Activated T-helper 17 cell treated with anti-CD3 and anti-CD28 coated beads, Interleukin-2, amount 50 U/mL, for 72 hours (primary cell): ENCODE data around the gene CPN2. TPM values are rescaled to one million over a fixed set of nuclear protein-coding genes. Genes with fewer than 3 reads are reported as not detected.
A peak's percentile ranks its signal among the peaks of the same experiment; 100 is the strongest.

Experiments used
- ATAC-seq: fragments of 150-1000 bp; cut with Tn5 transposase; replicated peaks from 2 replicates; pipeline ENCODE4 v1.10.0; 2021; ENCODE audit warnings: mild to moderate bottlenecking, moderate library complexity
- H3K27ac Mint-ChIP-seq: one replicate; pipeline ENCODE4 v1.8.0; 2022; ENCODE audit warnings: mixed read lengths
- H3K27me3 Mint-ChIP-seq: one replicate; pipeline ENCODE4 v1.8.0; 2022; ENCODE audit warnings: mixed read lengths
- H3K36me3 Mint-ChIP-seq: one replicate; pipeline ENCODE4 v1.8.0; 2022; ENCODE audit warnings: low read depth, mild to moderate bottlenecking, mixed read lengths
- H3K4me1 Mint-ChIP-seq: one replicate; pipeline ENCODE4 v1.8.0; 2022; ENCODE audit warnings: mixed read lengths
- H3K4me3 Mint-ChIP-seq: one replicate; pipeline ENCODE4 v1.8.0; 2022; ENCODE audit warnings: mild to moderate bottlenecking, mixed read lengths
- H3K9me3 Mint-ChIP-seq: one replicate; pipeline ENCODE4 v1.8.0; 2022; ENCODE audit warnings: mixed read lengths
- total RNA-seq, 2 donors: library from RNA; stranded (reverse); gene quantifications; one replicate each; pipeline ENCODE4 v1.2.3, GENCODE V29; 2022

Gene CPN2
- total RNA-seq, 2 donors from 2014 or later, result not detected

DNA sequence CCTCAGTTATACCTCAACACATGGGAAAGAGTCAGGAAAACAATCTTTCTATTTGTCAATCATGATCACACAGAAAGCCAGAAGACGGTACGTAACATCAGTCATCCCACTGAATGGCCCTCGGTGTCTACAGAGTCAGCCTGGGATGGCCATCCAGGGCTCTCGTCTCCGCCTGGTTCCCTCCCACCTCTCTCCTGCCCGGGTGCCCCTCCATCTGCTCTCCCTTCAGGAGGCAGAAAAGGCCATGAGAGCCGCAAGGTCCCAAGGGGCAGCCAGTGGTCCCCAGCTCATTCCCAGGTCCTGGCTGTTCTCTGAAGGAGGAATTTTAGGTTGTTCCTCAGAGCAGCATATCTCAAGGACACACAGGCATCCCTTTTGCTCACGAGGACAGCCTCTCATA is 22.8 kb upstream of the CPN2 start:
- Mint-ChIP-seq H3K36me3 (no peaks in the 10 kb centered on the region), H3K9me3 (no peaks in the 10 kb centered on the region), H3K27ac (no peak overlapping the region), H3K4me1 (no peaks in the 10 kb centered on the region), H3K4me3 (no peak overlapping the region), H3K27me3 (peaks cover 26% of the 10 kb centered on the region)
- no peak for ATAC-seq

GRCh38 chr3:194373028-194373427 is 21.9 kb upstream of the CPN2 start:
- Mint-ChIP-seq H3K4me3 (no peak overlapping the region), H3K9me3 (no peaks in the 10 kb centered on the region), H3K27me3 (peaks cover 32% of the 10 kb centered on the region), H3K4me1 (no peaks in the 10 kb centered on the region), H3K36me3 (no peaks in the 10 kb centered on the region), H3K27ac (no peak overlapping the region)
- no peak for ATAC-seq

DNA sequence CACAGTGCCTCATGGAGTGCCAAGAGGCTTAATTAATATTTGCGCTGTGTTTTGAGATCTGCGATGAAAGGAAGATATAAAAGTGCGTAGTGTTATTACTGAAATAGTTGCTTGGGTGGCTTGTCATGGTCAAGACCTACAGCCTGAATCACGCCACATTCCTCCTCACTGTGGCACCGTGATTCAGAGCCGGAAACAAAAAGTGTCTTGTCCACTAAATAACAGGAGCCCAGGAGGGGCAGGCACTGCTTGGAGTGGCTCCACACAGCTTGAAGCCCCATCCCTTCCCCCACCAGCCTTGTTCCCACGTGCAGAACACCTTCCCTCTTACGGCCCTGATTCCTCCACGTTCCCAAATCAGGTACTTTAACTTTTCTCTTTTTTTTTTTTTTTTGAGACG is 19.6 kb upstream of the CPN2 start:
- Mint-ChIP-seq H3K4me1 (no peaks in the 10 kb centered on the region), H3K36me3 (no peaks in the 10 kb centered on the region), H3K9me3 (no peaks in the 10 kb centered on the region), H3K27ac (no peak overlapping the region), H3K27me3 (peaks cover 36% of the 10 kb centered on the region), H3K4me3 (no peak overlapping the region)
- ATAC-seq, result no peak

- no peaks in the 10 kb centered on the region for H3K36me3 Mint-ChIP-seq
- H3K4me3 Mint-ChIP-seq, result no peak within 1 kb of the TSS
- H3K9me3 Mint-ChIP-seq, result no peaks in the 10 kb centered on the region
- H3K27ac Mint-ChIP-seq, result no peak within 1 kb of the TSS
- H3K4me1 Mint-ChIP-seq, result no peaks in the 10 kb centered on the region
- ATAC-seq, result peak; percentile 45
- peaks cover 31% of the 10 kb centered on the region for H3K27me3 Mint-ChIP-seq
Observed at GRCh38 chr3:194369522-194370279, 18.6 kb upstream of the CPN2 start, which contains the start of gene LRRC15. Gene LRRC15 (minus strand): TSS chr3:194369743. CDS start chr3:194361043, 8,700 bp downstream.

GRCh38 chr3:194368918-194369317 is 17.8 kb upstream of the CPN2 start:
- Mint-ChIP-seq H3K4me3 (no peak overlapping the region), H3K4me1 (no peaks in the 10 kb centered on the region), H3K9me3 (no peaks in the 10 kb centered on the region), H3K27ac (no peak overlapping the region), H3K27me3 (peaks cover 31% of the 10 kb centered on the region), H3K36me3 (no peaks in the 10 kb centered on the region)
- ATAC-seq, result no peak

DNA sequence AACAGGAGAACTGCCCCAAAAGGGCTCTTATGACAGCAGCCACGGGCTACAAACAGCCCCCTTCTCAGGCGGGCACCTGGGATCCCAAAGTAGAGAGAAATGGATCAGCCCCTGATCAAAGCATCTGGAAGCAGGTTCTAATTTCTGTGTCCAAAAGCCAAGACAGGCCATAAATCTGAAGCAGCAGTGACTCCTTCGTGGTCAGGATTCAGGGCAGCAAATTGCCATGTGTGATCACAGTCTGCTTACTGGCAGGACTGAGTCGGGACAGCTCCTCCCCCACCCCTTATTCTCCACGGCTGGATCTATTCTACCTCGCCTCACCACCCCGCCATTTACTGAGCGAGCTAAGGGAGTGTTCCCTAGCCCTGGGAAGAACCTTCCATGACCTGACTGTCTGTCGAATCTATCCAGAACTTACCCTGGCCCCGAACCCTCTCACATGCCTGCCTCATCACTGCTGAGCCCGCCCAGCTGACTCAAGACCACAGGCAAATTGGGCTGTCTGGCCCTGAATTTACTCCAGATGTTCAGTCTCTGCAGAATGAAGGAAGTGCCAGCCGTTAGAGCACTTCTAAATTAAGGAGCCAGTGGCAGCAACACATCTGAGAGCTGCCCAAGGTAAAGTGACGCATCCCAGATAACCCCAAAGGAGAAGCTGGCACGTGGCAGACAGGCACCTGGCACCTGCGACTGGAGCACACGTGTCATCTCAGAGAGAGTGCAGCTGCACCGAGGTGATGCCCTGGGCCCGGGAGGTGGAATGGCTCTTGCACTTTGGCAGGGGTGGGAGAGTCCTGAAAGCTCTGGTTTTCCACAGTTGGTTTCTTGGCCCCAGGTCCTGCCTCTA is 17.1 kb upstream of the CPN2 start:
- Mint-ChIP-seq H3K4me3 (no peak overlapping the region), H3K27me3 (peaks cover 31% of the 10 kb centered on the region), H3K4me1 (no peaks in the 10 kb centered on the region), H3K27ac (no peak overlapping the region), H3K9me3 (no peaks in the 10 kb centered on the region), H3K36me3 (no peaks in the 10 kb centered on the region)
- no peak for ATAC-seq

DNA sequence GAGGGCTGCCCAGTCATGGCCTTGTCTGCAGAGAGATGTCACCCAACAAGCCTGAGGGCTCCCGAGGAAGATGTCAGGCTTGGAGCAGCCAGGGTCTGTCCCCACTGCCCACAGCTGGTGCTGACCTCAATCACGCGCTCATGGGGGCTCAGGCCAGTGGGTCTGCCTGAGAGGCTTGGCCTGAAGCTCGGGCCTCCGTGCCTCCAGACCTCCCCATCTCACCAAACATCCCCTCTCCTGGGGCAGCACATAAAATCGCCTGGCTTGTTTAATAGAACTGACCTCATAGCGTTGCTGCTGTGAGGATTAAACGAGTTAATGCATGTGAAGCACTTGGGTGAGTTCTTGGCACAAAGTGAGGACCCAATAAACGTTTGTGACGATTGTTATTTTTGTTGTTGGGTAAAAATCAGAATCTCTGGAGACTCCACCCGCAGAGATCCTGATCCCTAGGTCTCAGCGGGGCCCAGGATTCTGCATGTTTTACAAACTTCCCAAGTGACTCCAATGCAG is 14.9 kb upstream of the CPN2 start:
- Mint-ChIP-seq H3K4me1 (no peaks in the 10 kb centered on the region), H3K36me3 (no peaks in the 10 kb centered on the region), H3K27ac (no peak overlapping the region), H3K4me3 (no peak overlapping the region), H3K9me3 (no peaks in the 10 kb centered on the region), H3K27me3 (peaks cover 26% of the 10 kb centered on the region)
- no peak for ATAC-seq

DNA sequence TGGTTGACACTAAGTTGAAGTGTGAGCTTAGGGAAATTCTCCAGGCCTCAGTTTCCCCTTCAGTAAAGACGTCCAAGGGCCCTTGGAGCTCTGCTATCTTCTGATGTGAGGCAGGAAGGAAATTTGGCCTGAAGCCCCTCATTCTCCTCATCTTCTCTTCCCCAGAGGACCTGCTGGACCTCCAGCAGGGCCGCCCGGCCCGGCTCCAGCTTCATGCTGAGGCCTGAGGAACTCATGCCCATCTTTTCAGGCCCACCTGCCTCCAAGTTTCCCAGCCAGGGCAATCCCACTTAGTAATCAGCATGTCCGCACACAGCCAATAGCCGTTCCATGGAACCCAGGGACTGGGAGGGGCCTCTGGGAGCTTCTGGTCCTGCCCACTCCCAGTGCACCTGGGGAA is 14.4 kb upstream of the CPN2 start:
- ATAC-seq, result no peak
- H3K4me1 Mint-ChIP-seq, result no peaks in the 10 kb centered on the region
- H3K27me3 Mint-ChIP-seq, result peaks cover 24% of the 10 kb centered on the region
- no peak overlapping the region for H3K4me3 Mint-ChIP-seq
- no peaks in the 10 kb centered on the region for H3K9me3 Mint-ChIP-seq
- no peaks in the 10 kb centered on the region for H3K36me3 Mint-ChIP-seq
- no peak overlapping the region for H3K27ac Mint-ChIP-seq

GRCh38 chr3:194364652-194365434 is 13.7 kb upstream of the CPN2 start:
- peaks cover 20% of the 10 kb centered on the region for H3K27me3 Mint-ChIP-seq

DNA sequence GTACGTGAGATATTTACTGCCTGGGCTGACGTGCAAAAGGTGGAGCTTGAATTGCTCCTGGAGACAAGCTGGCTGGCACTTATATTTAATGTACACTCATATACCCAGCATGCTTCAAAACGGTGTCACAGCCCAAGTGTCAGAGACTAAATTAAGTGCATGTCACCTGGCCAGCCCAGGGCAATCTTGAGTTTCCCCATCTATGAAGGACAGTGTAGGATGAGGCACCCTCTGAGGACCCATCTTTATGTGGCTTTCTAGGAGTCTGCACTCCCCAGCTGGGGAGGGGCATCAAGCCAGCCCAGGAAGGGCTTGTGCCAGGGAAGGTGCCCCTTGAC is 13.2 kb upstream of the CPN2 start:
- no peak overlapping the region for H3K4me3 Mint-ChIP-seq
- peaks cover 19% of the 10 kb centered on the region for H3K27me3 Mint-ChIP-seq
- H3K36me3 Mint-ChIP-seq, result no peaks in the 10 kb centered on the region
- no peaks in the 10 kb centered on the region for H3K9me3 Mint-ChIP-seq
- no peak for ATAC-seq
- H3K27ac Mint-ChIP-seq, result no peak overlapping the region
- no peaks in the 10 kb centered on the region for H3K4me1 Mint-ChIP-seq

More at GRCh38 chr3:194364652-194365434, 13.7 kb upstream of the CPN2 start:
- Mint-ChIP-seq H3K27ac (no peak overlapping the region), H3K36me3 (no peaks in the 10 kb centered on the region), H3K9me3 (no peaks in the 10 kb centered on the region), H3K4me3 (no peak overlapping the region), H3K4me1 (no peaks in the 10 kb centered on the region)
- ATAC-seq, result no peak

DNA sequence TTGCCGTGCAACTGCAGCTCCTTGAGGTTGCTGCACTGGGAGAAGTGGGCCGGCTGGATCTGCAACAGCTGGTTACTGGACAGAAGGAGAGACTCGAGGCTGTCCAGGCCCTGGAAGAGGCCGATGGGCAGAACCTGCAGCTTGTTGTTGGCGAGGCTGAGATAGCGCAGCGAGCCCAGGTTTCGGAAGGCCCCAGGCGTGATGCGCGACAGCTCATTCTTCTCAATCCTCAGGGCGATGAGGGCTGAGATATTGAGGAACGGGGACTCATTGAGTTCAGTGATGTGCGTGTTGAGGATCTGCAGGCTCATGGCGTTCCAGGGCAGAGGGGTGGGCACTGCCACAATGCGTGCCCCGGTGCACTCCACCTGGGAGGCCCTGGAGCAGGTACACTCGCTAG is 9.4 kb upstream of the CPN2 start:
- H3K4me3 Mint-ChIP-seq, result no peak overlapping the region
- no peaks in the 10 kb centered on the region for H3K36me3 Mint-ChIP-seq
- no peak for ATAC-seq
- H3K27ac Mint-ChIP-seq, result no peak overlapping the region
- peaks cover 10% of the 10 kb centered on the region for H3K27me3 Mint-ChIP-seq
- H3K4me1 Mint-ChIP-seq, result no peaks in the 10 kb centered on the region
- no peaks in the 10 kb centered on the region for H3K9me3 Mint-ChIP-seq

DNA sequence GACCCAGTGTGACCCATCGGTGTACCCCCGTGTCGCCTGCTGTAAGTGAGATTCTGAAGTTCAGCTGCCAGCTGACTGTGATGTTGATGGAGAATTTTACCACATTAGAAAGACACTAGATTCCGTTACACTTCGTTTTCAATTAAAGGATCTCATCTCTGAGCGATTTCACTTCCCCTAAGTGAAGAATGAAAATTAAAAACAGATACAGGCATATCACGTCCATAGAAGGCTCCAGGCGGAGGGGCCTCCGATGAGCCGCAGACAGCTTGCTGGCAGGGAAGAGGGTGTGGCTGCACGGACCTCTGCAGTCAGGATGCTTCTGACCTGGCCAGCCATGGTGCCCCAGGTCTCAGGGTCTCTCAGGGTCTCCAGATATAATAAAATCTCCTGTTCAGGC is 6.6 kb upstream of the CPN2 start:
- no peaks in the 10 kb centered on the region for H3K36me3 Mint-ChIP-seq
- H3K27ac Mint-ChIP-seq, result no peak overlapping the region
- H3K4me1 Mint-ChIP-seq, result no peaks in the 10 kb centered on the region
- H3K9me3 Mint-ChIP-seq, result no peaks in the 10 kb centered on the region
- peaks cover 10% of the 10 kb centered on the region for H3K27me3 Mint-ChIP-seq
- no peak overlapping the region for H3K4me3 Mint-ChIP-seq
- no peak for ATAC-seq

DNA sequence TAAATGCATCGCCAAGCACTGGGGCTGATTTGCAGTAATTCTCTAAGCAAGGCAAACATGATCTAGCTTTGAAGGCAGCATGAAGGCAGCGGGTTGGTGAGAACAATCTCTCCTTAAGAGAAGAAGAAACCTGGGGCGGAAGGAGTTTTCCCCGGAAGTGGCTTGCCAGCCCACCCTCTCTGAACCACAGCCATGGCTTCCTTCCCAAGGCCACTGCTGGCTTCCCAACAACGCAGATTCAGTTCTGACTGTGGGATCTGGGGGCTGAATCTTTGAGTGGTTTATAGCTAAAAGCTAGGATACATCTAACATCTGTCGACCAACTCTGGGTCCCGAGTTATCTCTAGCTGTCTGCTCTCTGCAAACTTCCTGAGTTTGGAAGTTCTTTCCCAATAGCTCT is 4.3 kb upstream of the CPN2 start:
- Mint-ChIP-seq H3K27me3 (peaks cover 10% of the 10 kb centered on the region), H3K9me3 (no peaks in the 10 kb centered on the region), H3K4me1 (no peaks in the 10 kb centered on the region), H3K36me3 (no peaks in the 10 kb centered on the region), H3K27ac (no peak overlapping the region), H3K4me3 (no peak overlapping the region)
- no peak for ATAC-seq

DNA sequence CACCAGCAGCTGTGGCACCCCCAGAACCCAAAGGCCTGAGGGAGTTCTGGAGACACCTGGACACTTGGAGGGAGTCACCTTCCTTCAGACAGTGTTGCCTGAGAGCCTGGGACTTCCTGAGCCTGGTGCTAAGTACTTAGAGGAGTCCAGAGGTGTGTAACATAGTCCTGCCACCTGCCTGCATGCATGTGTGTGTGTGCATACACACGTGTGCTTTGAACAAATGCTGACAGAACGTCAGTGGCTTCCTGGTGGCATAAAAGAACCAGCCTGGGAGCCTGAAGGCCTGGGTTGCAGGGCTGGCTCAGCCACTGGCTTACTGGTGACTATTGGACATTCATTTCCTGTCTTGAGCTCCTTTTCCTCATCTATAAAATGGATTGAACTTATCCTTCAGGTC is 3.2 kb upstream of the CPN2 start:
- Mint-ChIP-seq H3K4me1 (no peaks in the 10 kb centered on the region), H3K27me3 (peaks cover 6% of the 10 kb centered on the region), H3K4me3 (no peak overlapping the region), H3K9me3 (no peaks in the 10 kb centered on the region), H3K36me3 (no peaks in the 10 kb centered on the region), H3K27ac (no peak overlapping the region)
- ATAC-seq, result no peak
